Neutrophil (primary cell): ENCODE measurements around the gene TMEM63A.

Source experiments
- H3K27ac ChIP-seq: fragments of 200-600 bp; sonication (generic); 2 replicates; pipeline ENCODE4 v1.5.1; 2016; ENCODE audit warnings: mild to moderate bottlenecking, moderate library complexity
- H3K27me3 ChIP-seq: fragments of 200-600 bp; sonication (generic); 2 replicates; pipeline ENCODE4 v1.6.0; 2016; ENCODE audit warnings: mild to moderate bottlenecking
- H3K36me3 ChIP-seq: fragments of 200-600 bp; sonication (generic); 2 replicates; pipeline ENCODE4 v1.5.1; 2017
- H3K4me1 ChIP-seq, 2 experiments: fragments of 200-600 bp in 1 of 2; sonication (generic) in 1 of 2; 1 replicate in 1 of 2; 2 replicates in 1 of 2; pipeline versions ENCODE4 v1.5.1 to v1.6.1; 2013 to 2016; ENCODE audit warnings: low read depth in 1 of 2, low read length in 1 of 2, mild to moderate bottlenecking in 1 of 2, moderate library complexity in 1 of 2; ENCODE audit not compliant: control insufficient read depth in 1 of 2, insufficient read depth in 1 of 2
- H3K4me3 ChIP-seq, 2 experiments: fragments of 200-600 bp in 1 of 2; sonication (generic) in 1 of 2; 1 replicate in 1 of 2; 2 replicates in 1 of 2; pipeline ENCODE4 v1.5.1; 2013 to 2016; ENCODE audit warnings: low read depth in 1 of 2, low read length in 1 of 2, mild to moderate bottlenecking in 1 of 2, moderate library complexity in 1 of 2
- H3K9me3 ChIP-seq: fragments of 200-600 bp; sonication (generic); 2 replicates; pipeline ENCODE4 v1.5.1; 2016
- TF ChIP-seq, protein P1 (sequence below): fragments of 200-600 bp; sonication (generic); IDR thresholded peaks from 2 replicates; pipeline ENCODE4 v1.5.1; 2016; ENCODE audit warnings: antibody characterized with exemption

TMEM63A gene

GRCh38 chr1:225822655-225823403 lies 59.4 kb downstream of the TMEM63A start:
- H3K27ac ChIP-seq: no peak overlapping the region
- H3K9me3 ChIP-seq: no peaks in the 10 kb centered on the region
- H3K4me1 ChIP-seq: no peaks in the 10 kb centered on the region
- no peak overlapping the region for H3K4me3 ChIP-seq
- no peaks in the 10 kb centered on the region for H3K27me3 ChIP-seq
- no peaks in the 10 kb centered on the region for H3K36me3 ChIP-seq
- TF ChIP-seq, protein P1, sequence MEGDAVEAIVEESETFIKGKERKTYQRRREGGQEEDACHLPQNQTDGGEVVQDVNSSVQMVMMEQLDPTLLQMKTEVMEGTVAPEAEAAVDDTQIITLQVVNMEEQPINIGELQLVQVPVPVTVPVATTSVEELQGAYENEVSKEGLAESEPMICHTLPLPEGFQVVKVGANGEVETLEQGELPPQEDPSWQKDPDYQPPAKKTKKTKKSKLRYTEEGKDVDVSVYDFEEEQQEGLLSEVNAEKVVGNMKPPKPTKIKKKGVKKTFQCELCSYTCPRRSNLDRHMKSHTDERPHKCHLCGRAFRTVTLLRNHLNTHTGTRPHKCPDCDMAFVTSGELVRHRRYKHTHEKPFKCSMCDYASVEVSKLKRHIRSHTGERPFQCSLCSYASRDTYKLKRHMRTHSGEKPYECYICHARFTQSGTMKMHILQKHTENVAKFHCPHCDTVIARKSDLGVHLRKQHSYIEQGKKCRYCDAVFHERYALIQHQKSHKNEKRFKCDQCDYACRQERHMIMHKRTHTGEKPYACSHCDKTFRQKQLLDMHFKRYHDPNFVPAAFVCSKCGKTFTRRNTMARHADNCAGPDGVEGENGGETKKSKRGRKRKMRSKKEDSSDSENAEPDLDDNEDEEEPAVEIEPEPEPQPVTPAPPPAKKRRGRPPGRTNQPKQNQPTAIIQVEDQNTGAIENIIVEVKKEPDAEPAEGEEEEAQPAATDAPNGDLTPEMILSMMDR: no peak

DNA sequence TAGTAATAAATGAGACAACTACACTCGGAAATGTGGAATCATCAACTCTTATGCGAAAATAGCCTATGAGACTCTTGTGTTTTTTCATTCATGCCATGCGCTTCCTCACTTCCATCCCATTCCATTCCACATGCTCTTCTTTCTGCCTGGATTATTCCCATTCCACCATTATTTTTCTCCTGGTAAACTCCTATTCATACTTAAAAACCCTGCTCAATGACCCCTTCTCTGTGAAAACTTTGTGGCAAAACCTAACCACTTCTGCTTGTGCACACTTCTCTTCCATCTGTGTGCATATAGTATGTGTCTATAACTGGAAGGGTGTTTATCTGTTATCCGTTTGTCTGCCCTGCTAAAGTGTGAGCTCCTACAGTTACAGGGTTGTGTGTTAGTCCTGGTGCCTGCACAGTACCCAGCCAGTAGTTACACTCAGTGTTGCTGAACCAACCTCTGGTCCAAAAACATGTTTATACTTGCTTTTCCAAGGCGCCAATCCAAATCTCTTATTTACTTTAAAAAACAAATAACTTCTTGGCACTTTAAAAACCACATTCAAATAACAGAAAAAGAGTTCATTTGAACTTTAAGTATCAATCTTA lies 61.6 kb downstream of the TMEM63A start:
- no peaks in the 10 kb centered on the region for H3K4me1 ChIP-seq
- H3K9me3 ChIP-seq: no peaks in the 10 kb centered on the region
- H3K36me3 ChIP-seq: no peaks in the 10 kb centered on the region
- H3K4me3 ChIP-seq: no peak overlapping the region
- H3K27me3 ChIP-seq: no peaks in the 10 kb centered on the region
- H3K27ac ChIP-seq: no peak overlapping the region
- TF ChIP-seq, protein P1: no peak

GRCh38 chr1:225819346-225820192 lies 62.6 kb downstream of the TMEM63A start:
- H3K36me3 ChIP-seq: no peaks in the 10 kb centered on the region
- no peaks in the 10 kb centered on the region for H3K9me3 ChIP-seq
- H3K4me3 ChIP-seq: no peak overlapping the region

GRCh38 chr1:225818229-225818628 lies 64.0 kb downstream of the TMEM63A start:
- Histone ChIP-seq H3K27me3 (no peaks in the 10 kb centered on the region), H3K27ac (no peak overlapping the region), H3K4me1 (peaks cover 15% of the 10 kb centered on the region in 2 experiments), H3K9me3 (no peaks in the 10 kb centered on the region), H3K4me3 (no peak overlapping the region), H3K36me3 (no peaks in the 10 kb centered on the region)
- TF ChIP-seq, protein P1: no peak

More at GRCh38 chr1:225819346-225820192, 62.6 kb downstream of the TMEM63A start:
- Histone ChIP-seq H3K27ac (no peak overlapping the region), H3K27me3 (no peaks in the 10 kb centered on the region), H3K4me1 (peaks cover 1 to 2% of the 10 kb centered on the region in 2 experiments)
- TF ChIP-seq, protein P1: no peak

DNA sequence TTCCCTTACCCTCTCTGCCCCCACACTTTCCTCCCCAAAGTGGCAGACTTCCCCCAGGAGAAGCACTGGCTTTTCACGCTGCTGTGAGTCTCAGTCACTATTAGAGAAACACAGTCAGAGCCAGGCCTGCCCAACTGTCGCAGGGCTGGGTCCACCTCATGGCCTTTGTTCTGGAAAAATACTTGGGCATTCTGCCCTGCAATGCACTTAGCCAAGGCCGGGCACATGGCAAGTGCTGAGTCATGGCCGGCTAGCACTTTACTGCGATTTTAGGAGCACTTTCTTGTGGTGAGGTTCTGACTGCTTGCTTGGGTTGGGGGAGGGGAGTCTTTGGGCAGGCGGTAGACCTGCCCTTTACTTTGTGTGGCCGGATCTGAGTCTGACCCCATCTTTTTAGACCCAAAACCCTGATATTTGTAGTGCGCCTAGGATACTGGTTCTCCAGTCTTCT lies 64.5 kb downstream of the TMEM63A start:
- TF ChIP-seq, protein P1: no peak
- Histone ChIP-seq H3K4me1 (peaks cover 16 to 18% of the 10 kb centered on the region in 2 experiments), H3K9me3 (no peaks in the 10 kb centered on the region), H3K36me3 (no peaks in the 10 kb centered on the region), H3K27ac (no peak overlapping the region), H3K27me3 (no peaks in the 10 kb centered on the region), H3K4me3 (no peak overlapping the region)
